IMR-90 (cell line): Measurements from ENCODE around the gene LCA5L.

ENCODE experiments used
- BHLHE40 ChIP-seq: fragments of 150-350 bp; IDR thresholded peaks from 2 replicates; pipeline ENCODE4 v1.6.1; 2016; ENCODE audit warnings: mild to moderate bottlenecking, low read depth, low read length
- CTCF ChIP-seq: conservative IDR thresholded peaks from 2 replicates; pipeline ENCODE4 v1.5.1; 2012; ENCODE audit warnings: mild to moderate bottlenecking, low read depth, low read length, improper control_type of control experiment
- MAZ ChIP-seq: IDR thresholded peaks from 2 replicates; pipeline ENCODE4 v1.6.1; 2012; ENCODE audit warnings: low read depth, mild to moderate bottlenecking, low read length, improper control_type of control experiment, moderate library complexity, borderline replicate concordance
- POLR2A ChIP-seq: IDR thresholded peaks from 2 replicates; pipeline ENCODE4 v1.6.1; 2012; ENCODE audit warnings: mild to moderate bottlenecking, low read depth, low read length
- RAD21 ChIP-seq: IDR thresholded peaks from 2 replicates; pipeline ENCODE4 v1.6.1; 2012; ENCODE audit warnings: low read length, improper control_type of control experiment
- SMC3 ChIP-seq: fragments of 150-350 bp; IDR thresholded peaks from 2 replicates; pipeline ENCODE4 v1.6.1; 2016; ENCODE audit warnings: low read depth, mild to moderate bottlenecking, antibody characterized with exemption, low read length, moderate library complexity

GRCh38 chr21:39388811-39389155, 56.8 kb downstream of the LCA5L start:
- TF ChIP-seq CTCF (no peak), POLR2A (no peak), MAZ (no peak), SMC3 (no peak), BHLHE40 (no peak), RAD21 (no peak)
